HG03066 (cell line): Measurements from ENCODE around the gene TMEM132E.
"Not testable (repeated sequence)": the region's sequence is repeated elsewhere in the genome, so short reads cannot be mapped to it uniquely, and the experiment has no call there.

Source experiments
- ATAC-seq: cut with Tn5 transposase; IDR thresholded peaks from one replicate; pipeline ENCODE4 v1.9.1; 2021; ENCODE audit warnings: low read depth; ENCODE audit not compliant: unreplicated experiment

TMEM132E gene, protein sequence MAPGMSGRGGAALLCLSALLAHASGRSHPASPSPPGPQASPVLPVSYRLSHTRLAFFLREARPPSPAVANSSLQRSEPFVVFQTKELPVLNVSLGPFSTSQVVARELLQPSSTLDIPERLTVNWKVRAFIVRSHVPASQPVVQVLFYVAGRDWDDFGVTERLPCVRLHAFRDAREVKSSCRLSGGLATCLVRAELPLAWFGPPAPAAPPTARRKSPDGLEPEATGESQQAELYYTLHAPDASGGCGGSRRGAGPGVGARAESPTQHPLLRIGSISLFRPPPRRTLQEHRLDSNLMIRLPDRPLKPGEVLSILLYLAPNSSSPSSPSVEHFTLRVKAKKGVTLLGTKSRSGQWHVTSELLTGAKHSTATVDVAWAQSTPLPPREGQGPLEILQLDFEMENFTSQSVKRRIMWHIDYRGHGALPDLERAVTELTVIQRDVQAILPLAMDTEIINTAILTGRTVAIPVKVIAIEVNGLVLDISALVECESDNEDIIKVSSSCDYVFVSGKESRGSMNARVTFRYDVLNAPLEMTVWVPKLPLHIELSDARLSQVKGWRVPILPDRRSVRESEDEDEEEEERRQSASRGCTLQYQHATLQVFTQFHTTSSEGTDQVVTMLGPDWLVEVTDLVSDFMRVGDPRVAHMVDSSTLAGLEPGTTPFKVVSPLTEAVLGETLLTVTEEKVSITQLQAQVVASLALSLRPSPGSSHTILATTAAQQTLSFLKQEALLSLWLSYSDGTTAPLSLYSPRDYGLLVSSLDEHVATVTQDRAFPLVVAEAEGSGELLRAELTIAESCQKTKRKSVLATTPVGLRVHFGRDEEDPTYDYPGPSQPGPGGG (N-terminal part only)

DNA sequence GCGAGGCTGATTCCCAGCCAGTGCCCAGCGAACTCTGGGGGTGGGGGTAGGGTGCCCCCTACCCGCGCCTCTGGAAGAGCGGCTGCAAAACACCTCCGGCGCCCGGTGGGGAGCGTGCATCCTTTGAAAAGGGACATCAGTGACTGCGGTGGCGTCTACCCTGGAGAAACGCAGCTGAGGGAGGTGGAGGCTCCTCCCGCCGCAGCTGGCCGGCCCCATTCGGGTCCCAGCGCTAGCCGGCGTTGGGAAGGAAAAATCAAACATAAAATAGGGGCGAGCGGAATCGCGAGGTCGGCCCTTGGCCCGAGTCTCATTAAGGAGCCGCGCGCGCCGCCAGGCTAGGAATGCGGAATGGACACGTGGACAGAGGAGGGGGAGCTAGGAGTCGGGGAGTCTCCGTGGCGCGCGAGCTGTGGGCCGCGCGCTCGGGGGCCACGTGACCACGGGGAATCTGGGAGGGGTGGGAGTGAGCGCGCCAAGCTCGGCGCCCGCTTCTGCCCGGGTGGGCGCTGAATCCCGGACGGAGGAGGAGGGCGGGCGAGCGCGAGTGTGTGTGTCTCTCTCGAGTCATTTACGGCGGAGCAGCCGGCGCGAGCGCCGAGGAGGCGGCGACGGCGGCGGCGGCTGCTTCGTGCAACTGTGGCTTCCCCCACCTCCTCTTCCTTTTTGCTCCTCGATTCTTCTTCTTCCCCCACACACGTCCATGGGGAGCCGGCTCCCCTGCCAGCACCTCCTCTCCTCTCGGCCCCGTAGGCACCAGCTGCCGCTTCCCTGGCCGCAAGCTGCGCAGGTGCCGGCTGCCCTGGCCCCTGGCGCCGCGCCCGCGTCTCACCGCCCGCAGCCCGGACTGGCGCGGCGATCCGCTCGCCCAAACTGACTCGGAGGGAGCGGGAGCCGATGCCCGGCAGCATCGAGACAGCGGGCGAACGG, at the start of gene TMEM132E:
TMEM132E (plus strand) TSS at position 566 of the 930 bp plus-strand sequence. CDS start 1,495 bp downstream, outside the sequence.
- ATAC-seq: no peak

DNA sequence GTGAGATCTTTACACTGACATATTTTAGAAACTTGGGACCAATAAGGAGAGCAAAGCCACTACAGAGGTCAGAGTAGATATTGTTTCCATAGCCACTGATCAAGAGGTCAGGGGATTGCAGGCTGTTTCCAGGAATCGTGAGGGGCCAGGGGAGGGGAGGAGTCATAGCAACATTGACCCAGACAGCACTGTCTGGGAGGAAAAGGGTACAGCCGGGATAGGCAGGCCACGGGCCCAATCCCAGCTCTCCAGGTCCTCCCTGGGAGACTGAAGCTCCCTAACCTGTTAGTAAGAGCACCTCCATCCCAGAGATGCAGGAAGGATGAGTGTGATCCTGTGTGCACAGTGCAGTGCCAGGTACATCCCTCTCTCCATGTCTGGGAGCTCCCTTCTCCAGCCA, 48.5 kb upstream of the TMEM132E start:
- ATAC-seq: no peak

DNA sequence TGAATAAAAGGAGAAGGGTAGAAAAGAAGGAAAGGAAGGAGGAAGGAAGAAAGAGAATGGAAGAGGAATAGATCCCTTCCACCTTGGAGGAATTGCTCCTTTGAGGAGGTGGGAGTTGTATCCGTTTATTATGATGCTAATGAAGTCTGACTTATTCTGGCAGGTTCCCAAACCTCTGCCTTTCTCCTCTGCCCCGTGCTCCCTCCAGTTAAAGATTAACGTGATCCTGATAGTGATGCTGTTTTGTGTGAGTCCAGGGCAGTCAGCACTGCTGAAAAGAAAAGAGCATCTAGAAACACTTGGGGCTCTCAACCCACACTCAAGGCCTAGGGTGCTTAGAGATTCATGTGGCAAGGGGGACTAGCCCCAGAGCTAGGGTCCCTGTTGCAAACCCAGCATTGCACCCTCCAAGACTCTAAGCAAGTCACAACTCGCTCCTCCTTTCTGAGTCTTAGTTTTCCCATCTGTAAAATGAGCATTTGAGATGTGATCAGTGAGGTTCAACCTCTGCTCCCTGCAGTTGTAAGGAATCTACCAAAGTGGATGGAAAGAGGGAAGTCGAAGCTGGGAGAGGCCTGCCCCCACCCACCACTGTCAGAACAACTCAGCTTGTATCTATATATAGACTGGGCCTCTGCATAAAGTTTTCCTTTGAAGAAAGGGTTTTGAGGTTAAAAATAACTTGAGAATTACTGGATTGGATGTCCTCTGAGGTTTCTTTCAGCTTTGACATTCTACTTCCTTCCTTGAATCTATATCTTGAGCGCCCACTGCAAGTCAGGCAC, 46.9 kb upstream of the TMEM132E start:
- ATAC-seq: no peak

DNA sequence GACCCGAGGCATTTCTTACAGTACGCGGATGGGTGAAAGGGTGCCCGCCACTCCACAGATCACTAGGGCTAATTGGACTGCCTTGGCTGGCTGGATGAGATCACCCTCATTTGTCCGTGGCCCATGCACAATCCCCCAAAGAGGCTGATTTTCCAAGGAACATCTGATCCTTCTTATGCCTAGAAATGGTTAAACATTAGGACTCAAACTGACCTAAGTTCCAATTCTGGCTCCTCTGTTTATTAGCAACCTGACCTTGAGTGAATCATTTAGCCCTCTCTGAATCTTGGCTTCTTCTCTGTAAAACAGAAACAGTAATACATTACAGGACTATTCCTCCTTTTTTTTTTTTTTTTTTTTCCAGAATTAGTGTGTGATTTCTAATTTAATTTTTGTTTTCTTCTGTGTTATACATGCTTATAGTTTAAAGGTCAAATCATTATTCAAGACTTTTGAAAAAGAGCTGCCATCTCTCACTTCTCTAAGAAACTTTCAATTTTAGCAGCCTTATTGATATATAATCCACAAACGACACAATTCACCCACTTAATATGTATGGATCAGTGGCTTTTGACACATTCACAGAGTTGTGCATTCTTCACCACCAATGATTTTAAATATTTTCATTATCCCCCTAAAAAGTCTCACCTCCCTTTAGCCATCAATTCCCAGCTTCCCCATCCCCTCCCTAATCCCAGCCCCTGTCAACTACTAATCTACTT, 45.4 kb upstream of the TMEM132E start:
- ATAC-seq: no peak

DNA sequence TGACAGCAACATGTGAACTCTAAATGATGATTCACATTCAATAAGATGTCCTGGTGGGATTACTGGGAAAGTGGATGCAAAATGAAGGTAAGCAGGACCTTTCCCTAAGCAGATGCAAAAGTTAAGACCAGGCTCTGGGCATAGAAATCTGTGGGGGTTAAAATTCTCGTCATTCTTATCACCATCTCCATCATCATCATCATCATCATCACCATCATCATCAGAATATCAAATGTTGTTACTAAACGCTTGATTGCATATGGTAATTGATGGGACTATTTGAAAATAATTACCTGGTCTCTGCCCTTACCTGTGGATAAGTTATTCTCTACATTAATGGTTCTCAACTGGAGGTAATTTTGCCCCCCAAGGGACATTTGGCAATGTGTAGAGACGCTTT, 41.9 kb upstream of the TMEM132E start:
- no peak for ATAC-seq

DNA sequence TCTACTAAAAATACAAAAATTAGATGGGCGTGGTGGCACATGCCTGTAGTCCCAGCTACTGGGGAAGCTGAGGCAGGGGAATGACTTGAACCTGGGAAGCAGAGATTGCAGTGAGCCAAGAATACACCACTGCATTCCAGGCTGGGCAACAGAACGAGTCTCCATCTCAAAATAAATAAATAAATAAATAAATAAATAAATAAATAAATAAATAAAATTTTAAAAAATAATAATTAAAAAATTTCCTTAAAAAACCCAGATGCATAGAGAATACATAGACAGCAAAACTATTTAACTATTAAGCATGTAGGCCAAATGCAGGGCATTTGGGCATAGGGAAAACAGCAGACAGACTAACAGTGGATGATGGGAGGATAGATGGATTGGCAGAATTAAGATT, 40.8 kb upstream of the TMEM132E start:
- ATAC-seq: not testable (repeated sequence)

DNA sequence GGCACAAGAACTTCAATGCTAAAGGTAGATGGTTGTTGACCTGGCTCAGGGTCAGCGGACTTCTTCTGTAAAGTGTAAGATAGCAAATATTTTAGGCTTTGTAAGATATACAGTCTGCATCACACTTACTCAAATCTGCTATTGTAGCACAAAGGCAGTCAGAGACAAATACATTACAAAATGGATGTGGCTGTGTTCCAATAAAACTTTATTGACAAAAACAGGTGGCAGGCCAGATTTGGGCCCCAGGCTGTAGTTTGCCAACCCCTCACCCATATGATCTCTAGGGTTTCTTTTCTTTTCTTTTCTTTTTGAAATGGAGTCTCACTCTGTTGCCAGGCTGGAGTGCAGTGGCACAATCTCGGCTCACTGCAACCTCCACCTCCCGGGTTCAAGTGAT, 39.5 kb upstream of the TMEM132E start:
- no peak for ATAC-seq

DNA sequence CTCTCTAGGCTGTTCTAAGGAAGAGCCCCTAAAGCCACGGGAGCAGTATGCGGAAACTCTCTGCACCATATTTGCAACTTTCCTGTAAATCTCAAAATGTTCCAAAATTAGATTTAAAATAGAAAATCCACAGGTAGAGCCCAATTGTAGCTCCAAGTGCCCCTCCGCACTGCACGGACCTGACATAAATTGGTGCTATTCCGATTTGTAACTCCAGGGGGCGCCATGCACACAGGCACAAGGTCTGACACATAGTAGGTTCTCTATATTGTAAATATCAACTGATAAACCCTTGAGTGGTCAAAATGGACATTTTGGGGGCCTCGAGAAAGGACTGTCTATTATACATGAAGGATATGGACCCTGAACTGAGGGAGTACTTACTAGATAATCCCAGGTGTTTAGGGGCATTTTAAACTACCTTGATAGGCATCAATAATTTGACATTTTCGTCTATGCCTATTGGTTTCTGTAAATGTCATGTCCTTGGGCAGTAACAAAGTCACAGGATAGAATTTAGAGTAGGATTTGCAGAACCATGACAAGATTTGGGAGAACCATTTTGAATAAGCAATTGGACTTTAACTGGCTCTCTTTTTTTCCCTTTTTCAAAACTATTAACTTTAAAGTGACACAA, 36.6 kb upstream of the TMEM132E start:
- ATAC-seq: no peak

DNA sequence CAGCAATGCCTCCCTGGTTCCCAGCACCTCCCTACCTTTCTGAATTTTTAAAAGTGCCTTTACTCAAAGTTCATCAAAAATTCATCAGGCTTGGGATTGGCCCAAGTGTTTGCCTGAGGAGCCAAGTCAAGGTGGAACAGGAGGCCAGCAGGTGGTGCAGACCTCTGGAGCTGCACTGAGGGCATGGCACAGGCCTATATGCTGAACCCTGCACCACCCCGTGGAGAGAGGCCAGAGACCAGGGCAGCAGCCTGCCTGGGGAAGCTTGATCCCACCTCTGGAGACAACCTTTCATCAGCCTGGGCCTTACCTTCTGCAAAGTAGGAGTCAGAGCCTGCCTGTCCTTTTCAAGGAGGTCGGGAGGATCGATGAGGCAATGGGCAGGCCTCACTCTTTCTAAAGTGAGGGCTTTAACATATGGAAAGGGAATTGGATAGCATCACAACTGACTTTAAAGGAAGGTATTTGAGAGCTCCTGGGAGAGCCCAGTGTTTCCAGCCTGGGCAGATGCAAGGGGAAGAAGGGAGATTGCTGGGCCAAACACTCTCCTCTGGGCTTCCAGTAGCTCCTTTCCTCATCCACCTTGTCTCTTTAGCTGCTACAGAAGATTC, 31.8 kb upstream of the TMEM132E start:
- ATAC-seq: no peak

DNA sequence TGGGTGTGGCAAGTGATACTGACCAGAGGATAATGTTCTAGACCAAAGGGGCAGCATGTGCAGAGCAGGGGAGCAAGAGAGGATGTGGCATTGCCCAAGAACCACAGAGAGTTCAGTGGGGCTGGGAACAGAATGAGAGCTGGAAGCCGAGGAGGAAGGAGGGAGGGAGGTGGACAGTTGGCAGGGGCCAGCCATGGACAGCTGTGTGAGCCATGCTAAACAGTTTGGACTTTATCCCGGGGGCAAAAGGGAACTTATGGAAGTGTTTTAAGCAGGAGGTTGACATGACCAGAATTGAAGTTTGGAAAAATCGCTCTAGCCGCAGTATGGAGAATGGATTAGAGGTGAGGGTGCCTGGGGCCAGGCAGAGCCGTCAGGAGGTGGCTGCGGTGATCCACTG, 29.4 kb upstream of the TMEM132E start:
- ATAC-seq: no peak

DNA sequence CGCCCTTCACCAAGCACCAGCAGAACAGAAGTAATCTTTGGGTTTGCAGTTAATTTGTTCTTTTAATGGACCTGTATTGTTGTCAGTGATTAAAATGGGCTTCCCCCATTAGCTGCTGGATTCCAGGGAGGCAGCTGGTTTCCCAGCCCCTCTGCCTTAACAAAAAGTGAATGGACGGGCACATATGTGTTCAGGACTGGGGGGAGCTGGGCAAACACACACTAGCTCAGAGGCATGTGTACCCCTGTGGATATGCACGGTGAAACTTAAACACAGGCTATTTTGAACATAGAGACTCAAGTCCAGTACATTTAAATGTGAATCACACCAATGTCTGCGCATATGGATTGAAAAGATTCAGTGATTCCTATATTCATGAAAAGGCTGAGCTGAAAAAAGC, 25.5 kb upstream of the TMEM132E start:
- no peak for ATAC-seq

DNA sequence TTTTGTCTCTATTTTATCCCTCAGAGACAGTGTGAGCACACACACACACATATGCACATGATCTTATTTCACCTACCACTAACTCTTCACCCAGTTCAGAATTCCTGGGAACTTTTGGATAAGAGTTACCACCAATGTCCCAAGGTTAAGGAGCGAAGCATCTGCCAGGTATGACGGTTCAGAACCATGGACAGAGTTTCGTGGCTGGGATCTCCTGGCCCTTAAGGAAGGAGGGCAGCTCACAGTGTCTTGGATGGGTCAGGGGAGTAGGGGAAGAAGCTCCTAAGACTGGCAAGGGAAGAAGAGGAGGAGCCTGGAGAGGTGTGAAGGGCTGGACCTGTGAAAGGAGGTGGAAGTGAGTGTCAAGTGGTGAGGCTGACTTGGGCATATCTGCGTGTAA, 23.0 kb upstream of the TMEM132E start:
- ATAC-seq: no peak

DNA sequence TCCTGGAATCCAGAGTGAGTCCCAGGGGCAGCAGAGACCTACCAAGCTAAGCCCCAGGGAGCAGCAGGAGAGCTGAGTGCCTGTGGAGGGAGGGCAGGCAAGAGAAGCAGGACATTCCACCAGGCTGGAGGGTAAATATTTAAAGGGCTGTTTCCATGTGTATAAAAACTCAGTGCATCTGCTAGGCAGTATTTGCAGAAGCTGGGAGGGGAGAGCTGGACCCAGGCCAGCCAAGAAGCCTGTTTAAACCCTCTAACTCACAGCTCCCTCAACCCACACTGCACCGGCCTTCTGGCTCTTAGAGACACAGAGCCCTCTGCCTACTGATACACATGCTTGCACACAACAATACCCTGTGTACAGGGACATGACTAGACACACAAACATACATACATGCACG, 22.5 kb upstream of the TMEM132E start:
- ATAC-seq: no peak

DNA sequence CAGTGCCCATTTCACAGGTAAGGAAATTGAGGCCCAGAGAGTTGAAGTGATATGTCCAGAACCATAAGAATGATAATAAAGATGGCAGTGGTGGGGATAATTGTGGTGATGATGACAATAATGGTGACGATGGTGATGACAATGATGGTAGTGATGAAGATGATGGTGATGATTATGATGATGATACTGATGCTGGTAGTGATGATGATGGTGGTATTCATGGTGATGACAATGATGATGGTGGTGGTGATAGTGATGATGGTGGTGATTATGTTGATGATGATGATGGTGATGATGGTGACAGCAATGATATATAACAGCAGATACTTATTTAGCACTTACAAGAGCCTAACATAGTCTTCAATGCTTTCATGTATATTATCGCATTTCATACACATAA, 18.1 kb upstream of the TMEM132E start:
- no peak for ATAC-seq

DNA sequence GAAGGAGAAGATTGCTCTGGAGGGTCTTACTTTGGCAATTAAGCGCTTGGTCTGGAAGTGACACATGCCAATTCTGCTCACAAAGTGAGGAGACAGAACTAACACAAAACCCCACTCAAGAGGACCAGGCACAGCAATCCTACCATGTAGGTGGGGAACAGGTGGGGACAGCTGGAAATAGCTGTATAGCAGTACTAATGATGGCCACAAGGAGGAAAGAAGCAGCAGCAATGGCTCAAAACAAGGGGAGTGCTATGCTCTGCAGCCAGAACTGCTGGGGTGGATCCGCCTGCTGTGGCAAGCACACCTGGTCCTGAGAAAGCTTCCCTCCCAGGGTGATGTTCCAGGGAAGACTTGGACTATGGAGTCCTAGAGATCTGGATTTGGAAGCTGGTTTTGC, 17.0 kb upstream of the TMEM132E start:
- ATAC-seq: no peak

DNA sequence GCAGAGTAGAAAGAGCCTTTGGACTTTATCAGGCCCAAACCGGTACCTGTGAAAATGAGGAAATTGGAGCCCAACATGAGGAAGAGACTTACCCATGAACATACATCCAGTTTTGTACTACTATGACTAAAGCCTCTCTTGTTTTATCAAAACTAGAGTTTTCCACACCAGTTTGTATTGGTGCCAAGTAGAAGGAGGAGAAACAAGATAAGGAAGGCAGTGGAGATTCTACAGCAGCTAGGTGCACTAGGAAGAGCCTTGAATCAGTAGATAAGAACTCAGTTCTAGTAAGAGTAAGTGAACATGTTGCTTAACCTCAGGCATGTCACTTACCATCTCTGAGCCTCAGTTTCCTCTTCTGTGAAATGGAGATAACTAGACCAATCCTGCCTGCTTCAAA, 13.7 kb upstream of the TMEM132E start:
- no peak for ATAC-seq

DNA sequence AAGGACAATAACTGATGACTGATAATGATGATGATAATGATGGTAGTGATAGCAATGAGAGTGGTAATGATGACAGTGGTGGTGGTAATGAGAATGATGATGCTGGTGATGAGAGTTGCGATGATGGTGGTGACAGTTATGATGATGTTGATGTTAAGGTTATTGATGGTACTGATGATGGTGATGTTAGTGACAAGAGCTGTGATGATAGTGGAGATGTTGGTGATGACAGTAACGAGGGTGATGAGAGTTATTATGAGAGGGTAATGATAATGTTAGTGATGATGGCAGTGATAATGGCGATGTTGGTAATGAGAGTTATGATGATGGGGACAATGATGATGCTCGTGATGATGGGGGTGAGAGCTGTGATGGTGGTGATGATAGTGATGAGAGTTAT, 13.2 kb upstream of the TMEM132E start:
- no peak for ATAC-seq

DNA sequence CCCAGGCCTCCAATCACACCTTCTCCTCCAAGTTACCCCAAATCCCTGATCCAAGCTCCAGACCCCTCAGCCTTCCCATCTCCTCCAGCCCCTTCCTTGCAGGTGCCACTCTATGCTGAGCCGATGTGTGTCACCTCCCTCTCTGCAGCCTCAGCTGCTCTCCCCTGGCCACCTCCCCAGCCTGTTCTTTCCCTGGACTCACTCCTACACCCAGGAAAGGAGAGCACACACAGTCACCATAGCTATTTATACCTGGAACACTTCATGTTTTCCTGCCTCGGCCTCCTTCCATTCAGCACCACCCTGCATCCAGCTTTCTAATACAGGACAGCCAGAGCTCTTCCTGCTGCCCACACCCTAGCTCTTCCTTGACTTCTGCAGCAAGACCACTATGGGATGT, 12.5 kb upstream of the TMEM132E start:
- ATAC-seq: no peak
